Testis (tissue), 3 donors: ENCODE data around the gene EIF4E1B. TPM values are rescaled to one million over a fixed set of nuclear protein-coding genes. Genes with fewer than 3 reads are reported as not detected.

Source experiments
- DNase-seq: peaks from one replicate; pipeline ENCODE4 v3.0.0-alpha.2; 2019
- H3K27ac ChIP-seq, 2 donors: fragments of 200-600 bp; sonication (generic); one replicate each; pipeline ENCODE4 v1.5.1; 2019
- H3K27me3 ChIP-seq: fragments of 200-600 bp; sonication (generic); one replicate; pipeline ENCODE4 v1.5.1; 2019
- H3K36me3 ChIP-seq: fragments of 200-600 bp; sonication (generic); one replicate; pipeline ENCODE4 v1.5.1; 2017; ENCODE audit warnings: low read depth; ENCODE audit errors: missing control alignments
- H3K4me1 ChIP-seq: fragments of 200-600 bp; sonication (generic); one replicate; pipeline ENCODE4 v1.5.1; 2019
- H3K4me3 ChIP-seq, 2 donors: fragments of 200-600 bp; sonication (generic); one replicate each; pipeline ENCODE4 v1.5.1; 2017 to 2019
- H3K9me3 ChIP-seq: fragments of 200-600 bp; sonication (generic); one replicate; pipeline ENCODE4 v1.5.1; 2017
- CTCF ChIP-seq, 3 experiments: fragments of 450-650 bp in 2 of 3; fragments of 200-600 bp in 1 of 3; sonication (generic) in 1 of 3; IDR thresholded peaks; one replicate each; pipeline ENCODE4 v1.5.1; 2016 to 2019; ENCODE audit warnings: antibody characterized with exemption in 3 of 3, mild to moderate bottlenecking in 2 of 3, moderate library complexity in 1 of 3
- POLR2A ChIP-seq: fragments of 450-650 bp; IDR thresholded peaks from one replicate; pipeline ENCODE4 v1.6.1; 2017; ENCODE audit warnings: antibody characterized with exemption, mild to moderate bottlenecking, moderate library complexity
- WGBS, 2 donors: methylation state at CpG; one replicate each; pipeline ENCODE4 v1.1.5; 2018; 5-methylcytosine and 5-hydroxymethylcytosine counted together
- intact Hi-C: fragments of 100-400 bp; cut with DNase I; formaldehyde crosslinking; loops from one replicate; pipeline ENCODE4 v1.15.1; 2023; ENCODE audit warnings: low total_unique reads
- polyA plus RNA-seq: library from polyadenylated mRNA; stranded (reverse); fragments of 350-450 nt; fragmentation: Illumina TruSeq; extraction: RNeasy Lipid Tissue Mini Kit (QIAGEN cat#74804); gene quantifications from one replicate; pipeline ENCODE4 v1.2.3, GENCODE V29; 2014; ENCODE audit warnings: low read depth, low replicate concordance; ENCODE audit not compliant: insufficient read depth
- total RNA-seq, 2 donors: library from RNA; depleted of rRNA; stranded (reverse); fragments of >200 nt; gene quantifications; one replicate each; pipeline ENCODE4 v1.2.3, GENCODE V29; 2016

EIF4E1B gene
- total and polyA plus RNA-seq, 3 donors from 2014 or later = 0.99 to 2.4 (median 1.0) TPM

DNA sequence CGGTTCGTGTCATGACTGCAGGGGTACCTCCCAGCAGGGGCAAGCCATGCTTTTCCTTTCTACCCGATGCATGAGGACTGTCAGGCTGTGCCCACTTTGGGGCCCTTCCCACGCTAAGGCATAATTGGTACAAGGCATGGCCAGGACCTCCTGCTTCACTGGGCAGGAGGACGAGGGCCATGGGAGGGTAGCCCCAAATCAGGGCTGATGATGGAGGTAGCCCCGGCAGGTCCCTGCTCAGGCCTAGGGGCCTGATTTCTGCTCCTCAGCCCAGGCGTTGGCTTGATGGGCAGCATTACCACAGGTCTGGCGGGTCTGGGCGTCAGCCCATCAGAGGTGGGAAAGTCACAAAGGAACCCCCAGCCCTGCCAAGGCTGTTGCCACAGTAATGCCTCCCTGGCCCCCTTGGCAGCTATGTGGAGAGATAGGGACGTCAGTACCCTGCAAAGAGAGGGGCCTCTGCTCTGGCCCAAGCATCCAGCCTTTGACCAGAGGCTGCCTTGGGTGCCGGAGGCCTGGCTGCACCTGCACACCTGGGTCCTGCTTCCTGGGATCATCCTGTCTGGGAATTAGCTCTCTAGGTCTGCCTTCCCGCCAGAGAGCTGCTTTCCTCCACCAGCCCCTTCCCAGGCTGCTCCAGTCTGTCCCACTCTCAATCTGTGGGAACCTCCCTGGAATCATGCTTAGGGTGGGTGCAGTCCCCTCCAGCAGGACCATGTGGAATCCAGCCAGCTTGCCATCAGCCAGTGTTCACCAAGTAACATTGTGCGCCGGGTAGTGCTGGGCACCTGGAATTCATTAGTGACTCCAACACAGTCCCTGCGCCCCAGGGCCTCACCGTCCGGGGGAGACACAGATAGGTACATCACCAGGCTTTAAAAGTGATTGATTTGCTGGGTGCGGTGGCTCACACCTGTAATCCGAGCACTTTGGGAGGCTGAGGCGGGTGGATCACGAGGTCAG, 32.2 kb downstream of the EIF4E1B start:
- no peak for TF ChIP-seq CTCF (IDR thresholded peaks at IDR 0.05)
- no peak for TF ChIP-seq POLR2A
- Histone ChIP-seq H3K4me3 (no peak overlapping the region), H3K9me3 (no peaks in the 10 kb centered on the region), H3K4me1 (no peaks in the 10 kb centered on the region), H3K36me3 (no peaks in the 10 kb centered on the region), H3K27ac (no peak overlapping the region), H3K27me3 (no peaks in the 10 kb centered on the region)
- no peak for DNase-seq
- 83 to 85% methylated on average over 15 to 21 of the region's 21 CpGs for WGBS, 2 donors
- intact Hi-C loops = no loop called here

DNA sequence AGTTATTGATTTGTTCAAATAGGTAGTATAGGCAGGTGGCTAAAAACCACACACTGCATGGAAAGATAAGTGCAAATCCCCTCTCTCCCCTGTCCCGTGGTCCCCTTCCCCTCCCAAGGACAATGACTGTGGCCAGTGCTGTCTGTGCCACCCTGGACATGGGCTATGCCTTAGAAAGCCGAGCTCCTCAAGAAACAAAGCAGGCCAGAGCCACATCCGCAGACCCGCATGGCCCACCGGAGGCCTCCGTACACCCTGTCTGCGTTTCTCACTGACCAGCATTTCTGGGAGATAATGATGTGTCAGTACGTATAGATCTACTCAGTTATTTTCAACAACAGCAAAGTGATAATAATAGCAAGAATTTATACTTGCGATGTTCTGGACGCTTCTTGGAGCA, 33.1 kb downstream of the EIF4E1B start:
- intact Hi-C loops = no loop called here

GRCh38 chr5:176664479-176664878, 34.0 kb downstream of the EIF4E1B start:
- no peaks in the 10 kb centered on the region for H3K27me3 ChIP-seq
- H3K4me3 ChIP-seq = no peak overlapping the region
- TF ChIP-seq POLR2A (no peak), CTCF (IDR thresholded peaks at IDR 0.05) (no peak)
- no peaks in the 10 kb centered on the region for H3K4me1 ChIP-seq
- intact Hi-C loops = no loop called here
- H3K9me3 ChIP-seq = no peaks in the 10 kb centered on the region
- WGBS, 2 donors = 43 to 60% methylated on average over 4 to 6 of the region's 6 CpGs
- no peak overlapping the region for H3K27ac ChIP-seq
- DNase-seq = no peak
- no peaks in the 10 kb centered on the region for H3K36me3 ChIP-seq

More for the DNA sequence above, 33.1 kb downstream of the EIF4E1B start:
- H3K27me3 ChIP-seq = no peaks in the 10 kb centered on the region
- H3K27ac ChIP-seq = no peak overlapping the region
- no peaks in the 10 kb centered on the region for H3K9me3 ChIP-seq
- no peak overlapping the region for H3K4me3 ChIP-seq
- 87 to 92% methylated on average over 10 of the region's 10 CpGs for WGBS, 2 donors
- DNase-seq = no peak
- no peak for TF ChIP-seq POLR2A
- TF ChIP-seq CTCF (IDR thresholded peaks at IDR 0.05) = no peak
- no peaks in the 10 kb centered on the region for H3K36me3 ChIP-seq
- no peaks in the 10 kb centered on the region for H3K4me1 ChIP-seq

DNA sequence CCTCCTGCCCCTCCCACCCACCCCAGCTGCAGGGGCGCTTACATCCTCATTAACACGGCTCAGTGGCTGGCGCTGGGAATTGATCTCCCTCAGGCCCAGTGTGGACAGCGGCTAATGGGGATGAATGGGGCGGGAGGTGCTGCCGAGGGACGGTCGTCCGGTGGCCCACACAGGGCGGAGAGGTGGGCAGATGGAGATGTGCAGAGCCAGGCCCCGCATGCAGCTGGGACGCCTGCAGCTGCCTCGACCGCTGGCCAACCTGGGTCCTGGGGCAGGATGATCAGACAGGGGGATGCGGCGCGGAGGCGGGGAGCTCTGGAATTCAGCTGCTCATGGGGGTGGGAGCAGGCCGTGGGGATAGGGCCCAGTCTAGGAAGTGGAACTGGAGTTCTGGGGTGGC, 34.4 kb downstream of the EIF4E1B start:
- no peaks in the 10 kb centered on the region for H3K4me1 ChIP-seq
- no peak overlapping the region for H3K4me3 ChIP-seq
- WGBS, 2 donors = 55% methylated on average over 19 of the region's 19 CpGs; no CpG with 5 or more reads in 1 of the 2 donors
- intact Hi-C loops = no loop called here
- TF ChIP-seq POLR2A (no peak), CTCF (IDR thresholded peaks at IDR 0.05) (no peak)
- DNase-seq = no peak
- H3K9me3 ChIP-seq = no peaks in the 10 kb centered on the region
- no peak overlapping the region for H3K27ac ChIP-seq
- no peaks in the 10 kb centered on the region for H3K36me3 ChIP-seq
- no peaks in the 10 kb centered on the region for H3K27me3 ChIP-seq
